Karpas-422 (cell line): ENCODE results near the gene TMEFF1. TPM values are rescaled to one million over a fixed set of nuclear protein-coding genes. Genes with fewer than 3 reads are reported as not detected.

ENCODE experiments used
- DNase-seq: peaks from one replicate; pipeline ENCODE4 v3.0.0-alpha.2; 2015
- H2AFZ ChIP-seq: fragments of 200-600 bp; sonication (generic); 2 replicates; pipeline ENCODE4 v1.6.1; 2014; ENCODE audit warnings: antibody characterized with exemption, low read length, mixed read lengths
- H3K27ac ChIP-seq: fragments of 200-600 bp; sonication (generic); 2 replicates; pipeline ENCODE4 v1.5.1; 2014; ENCODE audit warnings: mild to moderate bottlenecking, low read length, moderate library complexity
- H3K27me3 ChIP-seq: fragments of 200-600 bp; sonication (generic); 2 replicates; pipeline ENCODE4 v1.6.1; 2014; ENCODE audit warnings: low read length, mixed read lengths
- H3K36me3 ChIP-seq: fragments of 200-600 bp; sonication (generic); 2 replicates; pipeline ENCODE4 v1.6.1; 2014; ENCODE audit warnings: low read length, mixed read lengths; ENCODE audit not compliant: insufficient read depth
- H3K4me1 ChIP-seq: fragments of 200-600 bp; sonication (generic); 2 replicates; pipeline ENCODE4 v1.6.1; 2014; ENCODE audit warnings: mild to moderate bottlenecking, low read length, mixed read lengths
- H3K4me2 ChIP-seq: fragments of 200-600 bp; sonication (generic); 2 replicates; pipeline ENCODE4 v1.6.1; 2014; ENCODE audit warnings: low read length, low read depth, mild to moderate bottlenecking; ENCODE audit not compliant: poor library complexity, severe bottlenecking
- H3K4me3 ChIP-seq: fragments of 200-600 bp; sonication (generic); 2 replicates; pipeline ENCODE4 v1.5.1; 2014; ENCODE audit warnings: mild to moderate bottlenecking, antibody characterized with exemption, low read length, mixed read lengths
- H3K79me2 ChIP-seq: fragments of 200-600 bp; sonication (generic); 2 replicates; pipeline ENCODE4 v1.6.1; 2014; ENCODE audit warnings: mild to moderate bottlenecking, low read length, mixed read lengths
- H3K9ac ChIP-seq: fragments of 200-600 bp; sonication (generic); 2 replicates; pipeline ENCODE4 v1.6.0; 2014; ENCODE audit warnings: low read length
- H3K9me2 ChIP-seq: fragments of 200-600 bp; sonication (generic), shearing (Covaris generic); replicated peaks from 2 replicates; pipeline ENCODE4 v1.6.0; 2014; ENCODE audit warnings: mild to moderate bottlenecking, low read length, moderate library complexity; ENCODE audit not compliant: insufficient read depth
- H3K9me3 ChIP-seq: fragments of 300-700, 200-600 bp; sonication (generic); 2 replicates; pipeline ENCODE4 v1.6.1; 2014; ENCODE audit warnings: low read length, mixed read lengths
- H4K20me1 ChIP-seq: fragments of 200-600 bp; sonication (generic); 2 replicates; pipeline ENCODE4 v1.6.1; 2014; ENCODE audit warnings: mild to moderate bottlenecking, antibody characterized with exemption, low read length, low read depth; ENCODE audit not compliant: insufficient read depth
- total RNA-seq: library from RNA; depleted of rRNA; stranded (reverse); fragments of >200 nt; shearing (Covaris generic); gene quantifications from 2 replicates; pipeline ENCODE4 v1.2.3, GENCODE V29; 2014; ENCODE audit warnings: low replicate concordance

Gene TMEFF1
- total RNA-seq, 1 experiment from 2014 or later, result not detected

GRCh38 chr9:100555471-100555870 is 82.5 kb downstream of the TMEFF1 start:
- Histone ChIP-seq H3K27ac (no peak overlapping the region), H4K20me1 (no peaks in the 10 kb centered on the region), H3K36me3 (no peaks in the 10 kb centered on the region), H3K4me1 (no peaks in the 10 kb centered on the region), H3K79me2 (no peaks in the 10 kb centered on the region), H3K9me3 (no peaks in the 10 kb centered on the region), H3K4me3 (no peak overlapping the region), H3K4me2 (no peak overlapping the region), H3K9me2 (no peaks in the 10 kb centered on the region), H3K27me3 (no peaks in the 10 kb centered on the region), H2AFZ (no peak overlapping the region), H3K9ac (no peak overlapping the region)
- DNase-seq, result no peak

- no peaks in the 10 kb centered on the region for H3K4me1 ChIP-seq
- H3K36me3 ChIP-seq, result no peaks in the 10 kb centered on the region
- H3K27me3 ChIP-seq, result no peaks in the 10 kb centered on the region
- no peak overlapping the region for H3K27ac ChIP-seq
- no peaks in the 10 kb centered on the region for H4K20me1 ChIP-seq
- no peak overlapping the region for H3K9ac ChIP-seq
- H3K9me3 ChIP-seq, result no peaks in the 10 kb centered on the region
- no peak overlapping the region for H3K4me2 ChIP-seq
- no peak for DNase-seq
- no peak overlapping the region for H3K4me3 ChIP-seq
- no peak overlapping the region for H2AFZ ChIP-seq
- H3K9me2 ChIP-seq, result no peaks in the 10 kb centered on the region
- no peaks in the 10 kb centered on the region for H3K79me2 ChIP-seq
These were observed 84.1 kb downstream of the TMEFF1 start for GRCh38 chr9:100557053-100557452.

DNA sequence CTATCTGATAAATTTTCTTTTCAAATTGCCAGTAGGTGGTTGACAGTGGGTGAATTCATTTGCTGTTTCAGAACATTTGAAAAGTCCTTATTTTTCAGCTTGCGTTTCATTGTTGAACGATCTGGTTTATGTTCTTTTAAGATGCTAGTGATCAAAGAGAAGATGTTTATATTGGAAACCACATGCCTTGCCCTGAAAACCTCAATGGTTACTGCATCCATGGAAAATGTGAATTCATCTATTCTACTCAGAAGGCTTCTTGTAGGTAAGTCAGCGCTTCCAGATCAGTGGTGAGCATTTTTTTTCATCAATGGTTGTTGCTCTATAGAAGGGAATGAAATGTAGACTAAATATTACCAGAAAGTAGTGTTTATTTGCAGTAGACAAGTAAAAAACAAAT is 88.3 kb downstream of the TMEFF1 start:
- no peak overlapping the region for H3K9ac ChIP-seq
- no peak for DNase-seq
- no peaks in the 10 kb centered on the region for H3K9me2 ChIP-seq
- no peaks in the 10 kb centered on the region for H3K9me3 ChIP-seq
- H3K36me3 ChIP-seq, result no peaks in the 10 kb centered on the region
- no peaks in the 10 kb centered on the region for H3K79me2 ChIP-seq
- no peak overlapping the region for H2AFZ ChIP-seq
- no peaks in the 10 kb centered on the region for H3K4me1 ChIP-seq
- H4K20me1 ChIP-seq, result no peaks in the 10 kb centered on the region
- no peak overlapping the region for H3K27ac ChIP-seq
- no peak overlapping the region for H3K4me3 ChIP-seq
- H3K27me3 ChIP-seq, result no peaks in the 10 kb centered on the region
- no peak overlapping the region for H3K4me2 ChIP-seq

GRCh38 chr9:100567856-100568255 is 94.9 kb downstream of the TMEFF1 start:
- no peaks in the 10 kb centered on the region for H3K36me3 ChIP-seq
- no peaks in the 10 kb centered on the region for H4K20me1 ChIP-seq
- H3K9me3 ChIP-seq, result no peaks in the 10 kb centered on the region
- no peak overlapping the region for H3K4me2 ChIP-seq
- DNase-seq, result no peak
- H3K4me3 ChIP-seq, result no peak overlapping the region
- no peaks in the 10 kb centered on the region for H3K9me2 ChIP-seq
- H2AFZ ChIP-seq, result no peak overlapping the region
- H3K9ac ChIP-seq, result no peak overlapping the region
- no peaks in the 10 kb centered on the region for H3K27me3 ChIP-seq
- H3K79me2 ChIP-seq, result no peaks in the 10 kb centered on the region
- no peak overlapping the region for H3K27ac ChIP-seq
- no peaks in the 10 kb centered on the region for H3K4me1 ChIP-seq

DNA sequence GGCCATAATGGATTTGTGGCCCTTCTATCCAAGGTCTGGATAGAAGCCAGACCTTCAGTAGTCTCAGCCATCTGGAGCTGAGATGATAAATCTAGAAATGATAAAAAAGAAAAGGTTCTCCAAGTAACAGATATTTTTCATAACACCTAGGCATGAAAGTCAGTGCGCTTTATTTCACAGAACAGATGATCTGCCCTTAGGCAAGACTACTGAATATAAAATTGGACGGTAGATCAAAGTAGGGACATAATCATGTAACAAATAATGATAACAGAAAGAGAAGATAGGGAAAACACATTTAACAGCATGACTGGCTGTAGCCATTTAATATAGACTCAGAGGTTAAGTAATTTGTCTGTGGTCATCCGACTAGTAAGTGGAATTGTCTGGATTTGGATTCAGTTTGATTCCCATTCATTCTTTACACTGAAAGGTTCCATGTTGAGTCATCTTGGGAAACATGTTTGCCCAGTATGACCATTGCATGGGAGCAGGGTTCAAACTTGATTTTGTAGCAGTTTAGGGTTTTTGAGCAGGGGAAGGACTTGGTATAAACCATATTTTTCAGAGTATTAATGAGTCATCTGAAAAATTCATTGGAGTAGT is 100.8 kb downstream of the TMEFF1 start:
- H3K4me3 ChIP-seq, result no peak overlapping the region
- no peaks in the 10 kb centered on the region for H3K9me2 ChIP-seq
- H3K9me3 ChIP-seq, result no peaks in the 10 kb centered on the region
- H3K27ac ChIP-seq, result no peak overlapping the region
- no peaks in the 10 kb centered on the region for H3K27me3 ChIP-seq
- H3K4me2 ChIP-seq, result no peak overlapping the region
- no peaks in the 10 kb centered on the region for H4K20me1 ChIP-seq
- no peaks in the 10 kb centered on the region for H3K4me1 ChIP-seq
- DNase-seq, result no peak
- H3K9ac ChIP-seq, result no peak overlapping the region
- no peaks in the 10 kb centered on the region for H3K36me3 ChIP-seq
- H2AFZ ChIP-seq, result no peak overlapping the region
- no peaks in the 10 kb centered on the region for H3K79me2 ChIP-seq

DNA sequence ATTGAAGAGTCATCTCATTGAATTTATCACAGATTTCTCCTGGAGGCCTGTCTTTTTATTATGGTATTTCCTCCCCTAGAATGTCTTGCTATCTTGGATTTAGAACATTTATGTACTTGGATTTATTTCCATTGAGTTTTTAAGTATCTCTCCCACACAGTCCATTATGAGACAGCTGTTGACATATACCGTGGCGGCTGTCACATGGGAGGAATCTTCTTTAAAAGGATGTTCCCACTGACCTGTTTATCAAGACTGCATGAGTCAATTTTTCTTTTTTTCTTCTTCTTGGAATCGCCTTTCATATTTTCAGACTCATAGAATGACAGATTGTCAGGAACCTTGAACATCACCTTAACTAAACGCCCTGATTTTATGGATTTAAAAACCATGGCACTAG is 102.1 kb downstream of the TMEFF1 start:
- no peaks in the 10 kb centered on the region for H3K79me2 ChIP-seq
- H3K9me3 ChIP-seq, result no peaks in the 10 kb centered on the region
- no peak overlapping the region for H3K27ac ChIP-seq
- no peak overlapping the region for H3K4me3 ChIP-seq
- H3K9me2 ChIP-seq, result no peaks in the 10 kb centered on the region
- H2AFZ ChIP-seq, result no peak overlapping the region
- H3K4me1 ChIP-seq, result no peaks in the 10 kb centered on the region
- H3K36me3 ChIP-seq, result no peaks in the 10 kb centered on the region
- H3K27me3 ChIP-seq, result no peaks in the 10 kb centered on the region
- no peaks in the 10 kb centered on the region for H4K20me1 ChIP-seq
- H3K4me2 ChIP-seq, result no peak overlapping the region
- DNase-seq, result no peak
- no peak overlapping the region for H3K9ac ChIP-seq

DNA sequence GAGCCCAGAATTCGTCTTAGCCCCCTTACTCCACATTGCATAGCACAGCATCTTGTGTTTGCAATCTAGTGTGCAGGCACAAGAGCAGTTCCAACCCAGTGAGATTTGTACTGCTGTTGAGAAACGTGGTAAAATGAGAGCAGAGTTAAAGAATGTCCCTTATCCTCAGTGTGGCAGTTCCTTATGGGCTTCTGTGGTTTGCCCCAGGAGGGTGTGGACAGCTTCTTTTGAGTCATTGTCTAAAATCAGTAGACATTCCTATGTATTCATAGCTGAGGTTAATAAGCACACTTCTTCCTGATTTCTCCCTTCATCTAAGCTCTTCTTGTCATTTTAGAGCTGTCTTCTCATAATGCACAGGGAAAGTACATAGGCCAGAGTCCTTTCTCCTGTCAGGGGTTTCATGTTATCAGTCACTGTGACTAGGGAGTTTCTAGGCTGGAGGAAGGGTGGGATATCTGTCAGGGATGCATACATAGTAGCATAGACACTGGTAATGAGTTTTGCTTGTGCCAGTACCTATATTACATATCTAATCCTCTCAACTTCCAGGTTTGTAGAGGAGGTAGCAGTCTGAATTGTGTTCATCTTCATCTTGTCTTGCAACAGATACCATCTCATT is 102.9 kb downstream of the TMEFF1 start:
- no peak overlapping the region for H2AFZ ChIP-seq
- no peaks in the 10 kb centered on the region for H3K9me2 ChIP-seq
- H3K36me3 ChIP-seq, result no peaks in the 10 kb centered on the region
- H3K4me3 ChIP-seq, result no peak overlapping the region
- no peaks in the 10 kb centered on the region for H3K4me1 ChIP-seq
- H3K27me3 ChIP-seq, result no peaks in the 10 kb centered on the region
- no peak overlapping the region for H3K4me2 ChIP-seq
- no peak overlapping the region for H3K9ac ChIP-seq
- no peaks in the 10 kb centered on the region for H3K79me2 ChIP-seq
- no peak for DNase-seq
- H3K9me3 ChIP-seq, result no peaks in the 10 kb centered on the region
- H4K20me1 ChIP-seq, result no peaks in the 10 kb centered on the region
- no peak overlapping the region for H3K27ac ChIP-seq

DNA sequence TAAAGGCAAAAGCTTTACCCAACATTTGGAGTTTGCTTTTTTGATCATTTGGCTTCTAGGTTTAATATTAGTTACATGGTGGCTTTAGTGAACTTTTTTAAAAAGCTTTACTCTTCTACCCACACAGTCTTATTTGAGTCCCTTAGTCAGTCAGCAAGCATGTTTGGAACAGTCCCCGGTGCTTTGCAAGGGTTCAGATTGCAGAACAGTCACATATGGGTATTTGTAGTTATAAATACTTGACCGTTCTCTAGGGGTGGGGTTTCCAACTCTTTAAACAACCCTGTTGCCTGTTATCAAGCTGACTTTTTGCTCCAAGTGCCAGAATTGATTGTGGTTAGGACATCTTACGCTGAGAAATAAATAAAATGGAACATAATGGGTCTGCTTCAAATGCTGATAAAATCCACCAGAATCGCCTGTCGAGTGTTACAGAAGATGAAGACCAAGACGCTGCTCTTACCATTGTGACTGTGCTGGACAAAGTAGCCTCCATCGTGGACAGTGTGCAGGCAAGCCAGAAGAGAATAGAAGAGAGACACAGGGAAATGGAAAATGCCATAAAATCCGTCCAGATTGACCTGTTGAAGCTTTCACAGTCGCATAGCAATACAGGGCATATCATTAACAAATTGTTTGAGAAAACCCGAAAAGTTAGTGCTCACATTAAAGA is 105.0 kb downstream of the TMEFF1 start, which contains the start of gene CAVIN4:
Gene CAVIN4, plus strand, starts transcription at position 304 of the 673 bp plus-strand sequence. Its CDS starts 65 bp downstream, at position 369.
- Histone ChIP-seq H4K20me1 (no peaks in the 10 kb centered on the region), H3K4me1 (no peaks in the 10 kb centered on the region), H3K4me3 (no peak within 1 kb of the TSS), H3K27ac (no peak within 1 kb of the TSS), H3K36me3 (no peaks in the 10 kb centered on the region), H3K27me3 (no peaks in the 10 kb centered on the region), H3K9me2 (no peaks in the 10 kb centered on the region), H3K4me2 (no peak within 1 kb of the TSS), H3K9me3 (no peaks in the 10 kb centered on the region), H2AFZ (no peak within 1 kb of the TSS), H3K79me2 (no peaks in the 10 kb centered on the region), H3K9ac (no peak within 1 kb of the TSS)
- no peak for DNase-seq
